Measurements from ENCODE around the gene ICAM4.
"Not testable (repeated sequence)": the region's sequence is repeated elsewhere in the genome, so short reads cannot be mapped to it uniquely, and the experiment has no call there.

Gene ICAM4

GRCh38 chr19:10328558-10329429, 42.0 kb downstream of the ICAM4 start:
- Histone ChIP-seq H3K9me3 (no peaks in the 10 kb centered on the region), H3K27me3 (ENCODE audit: low read depth) (no peaks in the 10 kb centered on the region), H3K36me3 (replicated peaks) (peaks cover 70% of the 10 kb centered on the region), H3K4me3 (no peak overlapping the region), H3K4me1 (no peaks in the 10 kb centered on the region; the same call in 1 of the 2 replicates)
- no peak for DNase-seq (ENCODE audit: low spot score in 2 of 2)
- in situ Hi-C loops (cut with MboI; ENCODE audit: low sequenced_read_pairs), result no loop called here

- no peaks in the 10 kb centered on the region for H3K9me3 ChIP-seq
- H3K27me3 ChIP-seq (ENCODE audit: low read depth), result no peaks in the 10 kb centered on the region
- peaks cover 4% of the 10 kb centered on the region for H3K4me1 ChIP-seq
- H3K4me3 ChIP-seq, result no peak overlapping the region
- in situ Hi-C loops (cut with MboI; ENCODE audit: low sequenced_read_pairs), result no loop called here
- DNase-seq (ENCODE audit: low spot score in 2 of 2), result no peak
- H3K36me3 ChIP-seq (replicated peaks), result peaks cover 64% of the 10 kb centered on the region
Measured at GRCh38 chr19:10329555-10329954, 42.8 kb downstream of the ICAM4 start.

GRCh38 chr19:10332158-10332964, 45.6 kb downstream of the ICAM4 start:
- in situ Hi-C loops (cut with MboI; ENCODE audit: low sequenced_read_pairs), result no loop called here
- Histone ChIP-seq H3K27me3 (ENCODE audit: low read depth) (no peaks in the 10 kb centered on the region), H3K9me3 (no peaks in the 10 kb centered on the region), H3K36me3 (replicated peaks) (peaks cover 42% of the 10 kb centered on the region), H3K4me3 (peak overlapping the region; percentile 100), H3K4me1 (peaks cover 6% of the 10 kb centered on the region)
- no peak for DNase-seq (ENCODE audit: low spot score in 2 of 2)

- H3K36me3 ChIP-seq (replicated peaks), result peaks cover 34% of the 10 kb centered on the region
- in situ Hi-C loops (cut with MboI; ENCODE audit: low sequenced_read_pairs), result no loop called here
Measured at GRCh38 chr19:10332965-10333757, 46.4 kb downstream of the ICAM4 start, which contains the start of gene RAVER1. RAVER1 (minus strand) TSS chr19:10333529; CDS start chr19:10333507, 22 bp downstream.

GRCh38 chr19:10333758-10334587, 47.2 kb downstream of the ICAM4 start:
- DNase-seq (ENCODE audit: low spot score in 2 of 2), result no peak
- H3K4me1 ChIP-seq, result peaks cover 6% of the 10 kb centered on the region
- H3K36me3 ChIP-seq (replicated peaks), result peaks cover 26% of the 10 kb centered on the region
- no peaks in the 10 kb centered on the region for H3K27me3 ChIP-seq (ENCODE audit: low read depth)
- no peaks in the 10 kb centered on the region for H3K9me3 ChIP-seq
- peak overlapping the region; percentile 100 for H3K4me3 ChIP-seq
- in situ Hi-C loops (cut with MboI; ENCODE audit: low sequenced_read_pairs), result no loop called here

More at GRCh38 chr19:10332965-10333757, 46.4 kb downstream of the ICAM4 start, which contains the start of gene RAVER1:
- peak within 1 kb of the TSS; percentile 100 for H3K4me3 ChIP-seq
- no peaks in the 10 kb centered on the region for H3K27me3 ChIP-seq (ENCODE audit: low read depth)
- peak; percentile 92 to 99 for DNase-seq (ENCODE audit: low spot score in 2 of 2)
- H3K4me1 ChIP-seq, result peaks cover 6% of the 10 kb centered on the region
- H3K9me3 ChIP-seq, result no peaks in the 10 kb centered on the region

GRCh38 chr19:10334588-10335351, 48.0 kb downstream of the ICAM4 start:
- peaks cover 6% of the 10 kb centered on the region for H3K4me1 ChIP-seq
- no peaks in the 10 kb centered on the region for H3K27me3 ChIP-seq (ENCODE audit: low read depth)
- H3K36me3 ChIP-seq (replicated peaks), result peaks cover 18% of the 10 kb centered on the region
- H3K9me3 ChIP-seq, result no peaks in the 10 kb centered on the region
- in situ Hi-C loops (cut with MboI; ENCODE audit: low sequenced_read_pairs), result no loop called here
- H3K4me3 ChIP-seq, result peak overlapping the region; percentile 100; the same call in 1 of the 2 replicates
- peak; percentile 52 to 89 for DNase-seq (ENCODE audit: low spot score in 2 of 2)

GRCh38 chr19:10335352-10335985, 48.7 kb downstream of the ICAM4 start:
- Histone ChIP-seq H3K4me1 (peaks cover 6% of the 10 kb centered on the region), H3K9me3 (no peaks in the 10 kb centered on the region), H3K36me3 (replicated peaks) (peaks cover 11% of the 10 kb centered on the region), H3K4me3 (no peak overlapping the region), H3K27me3 (ENCODE audit: low read depth) (no peaks in the 10 kb centered on the region)
- in situ Hi-C loops (cut with MboI; ENCODE audit: low sequenced_read_pairs), result no loop called here
- no peak for DNase-seq (ENCODE audit: low spot score in 2 of 2)

- H3K36me3 ChIP-seq (replicated peaks); H3K4me3 ChIP-seq; in situ Hi-C loops (cut with MboI; ENCODE audit: low sequenced_read_pairs); H3K4me1 ChIP-seq; H3K9me3 ChIP-seq; DNase-seq (ENCODE audit: low spot score in 2 of 2); H3K27me3 ChIP-seq (ENCODE audit: low read depth): not testable (repeated sequence)
Measured at GRCh38 chr19:10336725-10337124, 50.0 kb downstream of the ICAM4 start.

Measured in HAP-1 (cell line).